ENCODE measurements around the gene LRP1-AS.

LRP1-AS gene

GRCh38 chr12:57158665-57159064 is 11.2 kb upstream of the LRP1-AS start:
- no peak for DNase-seq

GRCh38 chr12:57158186-57158585 is 10.8 kb upstream of the LRP1-AS start:
- DNase-seq, result no peak

GRCh38 chr12:57157588-57158173 is 10.3 kb upstream of the LRP1-AS start:
- no peak for DNase-seq

- DNase-seq, result no peak
Observed at GRCh38 chr12:57156701-57157403, 9.4 kb upstream of the LRP1-AS start.

- DNase-seq, result no peak
Observed at GRCh38 chr12:57154804-57155434, 7.5 kb upstream of the LRP1-AS start.

DNA sequence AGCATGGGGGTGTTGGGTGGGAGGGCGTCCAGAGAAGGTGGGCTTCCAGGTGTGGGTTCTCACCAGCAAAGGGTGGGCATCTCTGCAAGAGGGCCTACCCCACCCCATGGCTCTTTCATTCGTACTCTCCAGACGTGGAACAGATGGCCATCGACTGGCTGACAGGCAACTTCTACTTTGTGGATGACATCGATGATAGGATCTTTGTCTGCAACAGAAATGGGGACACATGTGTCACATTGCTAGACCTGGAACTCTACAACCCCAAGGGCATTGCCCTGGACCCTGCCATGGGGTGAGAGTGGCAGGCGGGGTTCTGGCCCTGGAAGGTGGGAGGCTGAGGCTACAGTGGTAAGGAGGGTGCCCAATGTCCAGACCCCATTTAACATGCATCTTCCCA is 6.7 kb upstream of the LRP1-AS start:
- no peak for DNase-seq

DNA sequence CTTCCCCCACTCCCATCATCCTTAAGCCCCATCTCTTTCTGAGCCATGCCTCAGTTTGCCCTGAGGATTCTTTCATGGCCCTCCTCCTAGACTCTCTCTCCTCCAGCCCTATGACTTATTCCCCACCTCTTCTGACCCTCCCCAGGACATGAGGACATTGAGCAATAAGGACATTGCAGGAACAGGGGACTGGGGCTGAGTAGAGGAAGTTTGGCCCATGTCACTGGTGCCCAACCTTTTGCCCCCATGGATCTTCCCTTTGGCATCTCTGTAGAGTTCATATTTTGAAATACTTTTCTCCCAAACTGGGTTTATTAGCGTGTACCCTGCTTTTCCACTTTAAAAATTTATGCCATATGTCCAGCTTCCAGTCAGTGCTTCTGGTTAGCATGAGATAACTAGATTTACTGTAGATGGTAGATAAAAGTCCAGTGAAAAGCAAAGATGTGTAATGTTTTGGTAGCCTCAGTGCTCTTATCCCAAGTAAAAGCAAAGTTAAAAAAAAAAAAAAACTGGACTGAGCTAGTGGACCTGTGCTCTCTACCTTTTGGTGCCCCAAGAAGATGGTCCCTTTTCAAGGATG is 6.1 kb upstream of the LRP1-AS start:
- no peak for DNase-seq

- DNase-seq, result no peak
Observed at GRCh38 chr12:57152639-57153038, 5.2 kb upstream of the LRP1-AS start.

- DNase-seq, result no peak
Observed at GRCh38 chr12:57151741-57152630, 4.6 kb upstream of the LRP1-AS start.

- DNase-seq, result no peak
Observed at GRCh38 chr12:57150400-57151000, 3.1 kb upstream of the LRP1-AS start.

DNA sequence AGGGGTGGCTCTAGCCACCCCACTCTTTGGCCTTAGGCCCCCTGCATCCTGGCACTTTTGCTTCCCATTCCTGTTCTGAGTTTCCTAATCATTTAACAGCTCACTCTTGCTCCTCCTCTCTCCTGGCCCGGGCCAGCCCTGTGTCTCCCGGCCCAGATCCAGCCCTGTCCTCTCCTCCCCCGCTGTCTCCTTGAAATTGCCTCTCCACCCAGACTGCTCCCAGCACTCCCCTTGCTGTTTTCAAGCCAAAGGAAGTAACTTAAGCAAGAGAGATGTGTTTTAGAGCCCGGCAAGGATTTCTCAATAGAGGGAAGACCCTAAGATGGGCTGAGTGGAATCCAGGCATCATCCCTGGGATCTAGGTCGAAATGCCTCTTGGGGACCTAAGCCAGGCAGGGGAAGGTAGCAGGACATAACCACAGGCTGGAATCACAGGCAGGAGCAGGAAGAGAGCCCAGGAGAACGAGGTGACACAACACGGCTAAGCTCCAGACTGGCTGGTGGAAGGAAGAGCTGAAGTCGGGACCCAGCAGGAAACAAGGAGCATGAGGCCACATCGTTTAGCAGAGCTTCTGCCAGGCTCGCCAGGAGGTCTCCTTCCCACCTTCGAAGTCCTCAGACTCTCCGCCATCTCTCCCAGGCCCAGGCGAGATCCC is 2.0 kb upstream of the LRP1-AS start:
- no peak for DNase-seq

DNA sequence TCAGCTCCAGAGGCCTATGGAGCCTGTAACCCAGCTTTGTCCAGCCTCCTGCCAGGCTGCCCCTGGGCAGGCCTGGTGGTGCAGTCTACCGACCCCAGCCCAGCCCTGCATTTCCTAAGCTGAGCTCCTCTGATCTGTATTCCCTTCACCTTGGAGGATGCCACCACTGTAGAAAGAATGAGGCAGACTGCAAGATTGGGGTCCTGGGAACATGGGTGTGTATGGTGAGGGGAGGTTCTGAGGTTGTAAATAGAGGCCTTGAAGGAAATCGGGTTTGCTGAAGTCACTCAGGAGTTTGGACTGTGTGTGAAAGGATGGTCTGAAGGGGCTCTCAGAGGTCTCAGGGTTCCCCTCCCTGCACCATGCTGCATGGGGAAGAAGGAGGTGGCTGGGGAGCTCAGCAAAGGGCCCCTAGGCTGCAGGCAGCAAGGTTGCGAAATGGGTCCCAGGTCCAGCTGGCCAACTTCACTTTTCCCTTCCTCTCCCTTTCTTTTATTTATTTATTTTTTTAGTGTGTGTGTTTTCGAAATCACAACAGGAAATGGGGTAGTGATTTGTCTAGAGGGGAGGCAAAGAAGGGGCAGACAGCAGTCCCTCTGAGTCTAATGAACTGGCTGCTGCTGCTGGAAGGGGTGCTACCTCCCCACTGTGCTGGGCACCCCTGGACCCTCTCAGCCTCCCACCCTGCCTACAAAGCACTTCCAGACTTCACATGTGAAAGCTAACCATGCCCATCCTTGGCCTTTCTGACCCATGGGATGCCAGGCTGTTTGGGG is 1.2 kb upstream of the LRP1-AS start:
- DNase-seq, result no peak

DNA sequence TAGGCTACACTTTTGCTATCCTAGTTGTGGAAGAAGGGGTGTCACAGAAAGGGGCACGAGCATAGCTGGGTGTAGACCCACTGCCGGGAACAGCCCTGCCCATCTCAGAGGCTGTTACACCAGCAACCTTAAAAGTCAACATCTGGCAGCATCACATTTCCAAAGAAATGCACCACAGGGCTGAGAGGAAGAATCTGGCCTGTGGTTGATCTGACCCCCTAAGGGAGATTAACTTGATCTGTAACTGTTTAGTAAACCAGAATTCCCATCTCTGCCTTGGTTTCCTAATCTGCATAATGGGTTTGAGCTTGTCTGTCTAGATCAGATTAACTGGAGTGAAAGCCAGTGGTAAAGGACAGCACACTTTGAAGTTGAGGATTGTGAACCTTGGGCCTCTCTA is 1.3 kb downstream of the LRP1-AS start:
- DNase-seq, result no peak

- no peak for DNase-seq
Observed at GRCh38 chr12:57145460-57146059, 1.9 kb downstream of the LRP1-AS start.

GRCh38 chr12:57143454-57143853 is 4.0 kb downstream of the LRP1-AS start:
- DNase-seq, result no peak

GRCh38 chr12:57142727-57143126 is 4.7 kb downstream of the LRP1-AS start:
- no peak for DNase-seq

- DNase-seq, result no peak
Observed at GRCh38 chr12:57142121-57142520, 5.3 kb downstream of the LRP1-AS start.

DNA sequence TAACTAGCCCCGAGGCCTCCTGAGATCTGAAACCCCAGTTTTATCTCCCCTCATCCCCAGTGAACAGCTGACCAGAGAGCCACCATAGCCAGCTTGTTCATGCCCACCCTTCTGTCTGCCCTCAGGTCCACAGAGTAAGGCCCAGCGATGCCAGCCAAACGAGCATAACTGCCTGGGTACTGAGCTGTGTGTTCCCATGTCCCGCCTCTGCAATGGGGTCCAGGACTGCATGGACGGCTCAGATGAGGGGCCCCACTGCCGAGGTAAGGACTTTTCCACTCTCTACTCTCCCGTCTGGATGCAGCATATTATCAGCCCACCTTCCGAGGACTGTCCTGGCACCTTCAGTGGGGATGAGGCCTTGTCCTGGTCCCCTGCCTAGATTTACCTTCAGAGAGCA is 6.2 kb downstream of the LRP1-AS start:
- DNase-seq, result no peak

- DNase-seq, result no peak
Observed at GRCh38 chr12:57139796-57140649, 7.4 kb downstream of the LRP1-AS start.

Measured in NCI-H187 (cell line).